Measurements from ENCODE around the gene TOP3A. TPM values are rescaled to one million over a fixed set of nuclear protein-coding genes. Genes with fewer than 3 reads are reported as not detected.

TOP3A gene
- polyA plus RNA-seq, 1 donor (not counting 4 experiments of a cell fraction or from before 2014, with no cell fraction given): 11.6 TPM

DNA sequence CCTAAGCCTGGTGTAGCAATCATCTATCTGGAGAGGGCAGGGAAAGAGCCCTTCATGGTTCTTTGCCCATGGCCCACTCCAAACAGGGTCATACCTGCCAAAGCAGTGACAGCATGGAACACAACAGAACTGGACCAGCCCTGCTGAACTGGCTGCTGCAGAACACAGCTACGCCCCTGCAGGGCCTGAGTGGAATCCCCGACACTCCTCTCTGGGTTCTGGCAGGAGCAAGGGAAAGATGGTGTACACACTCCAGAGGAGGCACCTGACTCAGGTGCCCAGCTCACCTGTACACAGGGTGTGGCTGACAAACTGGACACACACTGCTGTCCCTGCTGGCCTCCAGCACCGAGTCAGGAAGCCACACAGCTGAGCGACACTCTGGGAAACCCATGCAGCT lies 34.5 kb downstream of the TOP3A start:
- no peaks in the 10 kb centered on the region for H3K79me2 ChIP-seq (ENCODE audit: control insufficient read depth, insufficient read depth, low read length)
- no peak overlapping the region for H3K27ac ChIP-seq (ENCODE audit: control insufficient read depth, insufficient read depth, low read length)
- no peaks in the 10 kb centered on the region for H3K4me1 ChIP-seq (ENCODE audit: control insufficient read depth, extremely low read depth, insufficient read depth, low read length)
- H3K4me2 ChIP-seq (ENCODE audit: control insufficient read depth, extremely low read depth, insufficient read depth, low read depth, low read length): no peak overlapping the region
- dilution Hi-C loops (cut with MboI; ENCODE audit: extremely low pct_ligation_motif_present, low sequenced_read_pairs): no loop called here
- no peak overlapping the region for H3K9ac ChIP-seq (ENCODE audit: control insufficient read depth, extremely low read depth, insufficient read depth, low read length)
- FAIRE-seq: no peak
- H3K4me3 ChIP-seq (ENCODE audit: control insufficient read depth in 2 of 3, extremely low read depth in 1 of 3, insufficient read depth in 2 of 3, low read depth in 1 of 3, low read length in 3 of 3): no peak overlapping the region
- no peak overlapping the region for H2AFZ ChIP-seq (ENCODE audit: control insufficient read depth, low read length)
- peaks cover 35 to 48% of the 10 kb centered on the region in 2 experiments for H3K36me3 ChIP-seq (ENCODE audit: control insufficient read depth in 2 of 2, extremely low read depth in 1 of 2, insufficient read depth in 2 of 2, low read length in 2 of 2)
- no peaks in the 10 kb centered on the region for H3K9me3 ChIP-seq (ENCODE audit: control insufficient read depth, low read depth, low read length)
- TF ChIP-seq, protein P1, sequence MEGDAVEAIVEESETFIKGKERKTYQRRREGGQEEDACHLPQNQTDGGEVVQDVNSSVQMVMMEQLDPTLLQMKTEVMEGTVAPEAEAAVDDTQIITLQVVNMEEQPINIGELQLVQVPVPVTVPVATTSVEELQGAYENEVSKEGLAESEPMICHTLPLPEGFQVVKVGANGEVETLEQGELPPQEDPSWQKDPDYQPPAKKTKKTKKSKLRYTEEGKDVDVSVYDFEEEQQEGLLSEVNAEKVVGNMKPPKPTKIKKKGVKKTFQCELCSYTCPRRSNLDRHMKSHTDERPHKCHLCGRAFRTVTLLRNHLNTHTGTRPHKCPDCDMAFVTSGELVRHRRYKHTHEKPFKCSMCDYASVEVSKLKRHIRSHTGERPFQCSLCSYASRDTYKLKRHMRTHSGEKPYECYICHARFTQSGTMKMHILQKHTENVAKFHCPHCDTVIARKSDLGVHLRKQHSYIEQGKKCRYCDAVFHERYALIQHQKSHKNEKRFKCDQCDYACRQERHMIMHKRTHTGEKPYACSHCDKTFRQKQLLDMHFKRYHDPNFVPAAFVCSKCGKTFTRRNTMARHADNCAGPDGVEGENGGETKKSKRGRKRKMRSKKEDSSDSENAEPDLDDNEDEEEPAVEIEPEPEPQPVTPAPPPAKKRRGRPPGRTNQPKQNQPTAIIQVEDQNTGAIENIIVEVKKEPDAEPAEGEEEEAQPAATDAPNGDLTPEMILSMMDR (optimal IDR thresholded peaks at IDR 0.05 in 1 of 3, IDR thresholded peaks at IDR 0.05 in 1 of 3, conservative IDR thresholded peaks at IDR 0.05 in 1 of 3; ENCODE audit: extremely low read depth in 1 of 3, insufficient read depth in 2 of 3, low read length in 3 of 3): no peak
- TF ChIP-seq EZH2 (IDR thresholded peaks at IDR 0.05; ENCODE audit: low read length): no peak
- H3K27me3 ChIP-seq (ENCODE audit: control insufficient read depth, extremely low read depth, insufficient read depth, low read length): no peaks in the 10 kb centered on the region
- H4K20me1 ChIP-seq (ENCODE audit: control insufficient read depth, extremely low read depth, insufficient read depth, low read length): no peaks in the 10 kb centered on the region
- DNase-seq (ENCODE audit: low read depth, low spot score): no peak
- no peaks in the 10 kb centered on the region for H3K9me1 ChIP-seq (ENCODE audit: control insufficient read depth, extremely low read depth, insufficient read depth, low read length)

DNA sequence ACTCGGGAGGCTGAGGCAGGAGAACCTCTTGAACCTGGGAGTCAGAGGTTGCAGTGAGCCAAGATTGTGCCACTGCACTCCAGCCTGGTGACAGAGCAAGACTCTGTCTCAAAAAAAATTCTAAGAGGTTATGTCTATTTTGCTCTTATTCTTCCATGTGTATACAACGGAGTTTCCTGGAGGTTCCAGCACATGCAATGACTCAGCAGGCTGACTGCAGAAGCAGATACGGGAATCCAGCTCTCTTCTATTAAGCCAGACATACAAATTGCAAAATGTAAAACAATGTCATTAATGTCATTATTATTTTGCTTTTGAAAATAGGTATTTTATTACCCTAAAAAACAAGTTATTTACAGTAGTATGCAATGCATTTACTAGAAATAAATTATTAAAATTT lies 35.9 kb downstream of the TOP3A start:
- no peak overlapping the region for H3K9ac ChIP-seq (ENCODE audit: control insufficient read depth, extremely low read depth, insufficient read depth, low read length)
- peaks cover 41 to 47% of the 10 kb centered on the region in 2 experiments for H3K36me3 ChIP-seq (ENCODE audit: control insufficient read depth in 2 of 2, extremely low read depth in 1 of 2, insufficient read depth in 2 of 2, low read length in 2 of 2)
- H3K9me3 ChIP-seq (ENCODE audit: control insufficient read depth, low read depth, low read length): no peaks in the 10 kb centered on the region
- FAIRE-seq (no peak), DNase-seq (ENCODE audit: low read depth, low spot score) (no peak)
- TF ChIP-seq EZH2 (IDR thresholded peaks at IDR 0.05; ENCODE audit: low read length): no peak
- no peaks in the 10 kb centered on the region for H3K9me1 ChIP-seq (ENCODE audit: control insufficient read depth, extremely low read depth, insufficient read depth, low read length)
- no peak overlapping the region for H2AFZ ChIP-seq (ENCODE audit: control insufficient read depth, low read length)
- H4K20me1 ChIP-seq (ENCODE audit: control insufficient read depth, extremely low read depth, insufficient read depth, low read length): no peaks in the 10 kb centered on the region
- H3K27me3 ChIP-seq (ENCODE audit: control insufficient read depth, extremely low read depth, insufficient read depth, low read length): no peaks in the 10 kb centered on the region
- no peak overlapping the region for H3K27ac ChIP-seq (ENCODE audit: control insufficient read depth, insufficient read depth, low read length)
- no peak overlapping the region for H3K4me3 ChIP-seq (ENCODE audit: control insufficient read depth in 2 of 3, extremely low read depth in 1 of 3, insufficient read depth in 2 of 3, low read depth in 1 of 3, low read length in 3 of 3)
- no peaks in the 10 kb centered on the region for H3K79me2 ChIP-seq (ENCODE audit: control insufficient read depth, insufficient read depth, low read length)
- no peak overlapping the region for H3K4me2 ChIP-seq (ENCODE audit: control insufficient read depth, extremely low read depth, insufficient read depth, low read depth, low read length)
- dilution Hi-C loops (cut with MboI; ENCODE audit: extremely low pct_ligation_motif_present, low sequenced_read_pairs): no loop called here
- no peaks in the 10 kb centered on the region for H3K4me1 ChIP-seq (ENCODE audit: control insufficient read depth, extremely low read depth, insufficient read depth, low read length)

DNA sequence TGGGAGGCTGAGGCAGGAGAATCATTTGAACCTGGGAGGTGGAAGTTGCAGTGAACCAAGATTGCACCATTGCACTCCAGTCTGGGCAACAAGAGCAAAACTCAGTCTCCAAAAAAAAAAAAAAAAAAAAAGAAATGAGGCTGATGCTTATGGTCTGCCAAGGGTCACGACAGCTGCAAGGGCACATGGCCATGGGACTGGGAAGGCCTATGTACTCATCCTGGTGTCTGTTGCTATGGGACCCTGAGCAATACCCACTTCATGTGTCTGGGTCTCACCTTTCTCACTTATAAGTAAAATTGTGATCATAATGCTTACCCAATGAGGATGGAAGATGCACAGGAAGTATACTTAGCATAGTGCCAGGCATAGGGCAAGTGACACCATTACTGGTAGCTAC lies 37.7 kb downstream of the TOP3A start:
- FAIRE-seq: no peak

More for the DNA sequence above, 37.7 kb downstream of the TOP3A start:
- H3K4me3 ChIP-seq (ENCODE audit: control insufficient read depth in 2 of 3, extremely low read depth in 1 of 3, insufficient read depth in 2 of 3, low read depth in 1 of 3, low read length in 3 of 3): no peak overlapping the region
- H3K9me3 ChIP-seq (ENCODE audit: control insufficient read depth, low read depth, low read length): no peaks in the 10 kb centered on the region
- peaks cover 37 to 42% of the 10 kb centered on the region in 2 experiments for H3K36me3 ChIP-seq (ENCODE audit: control insufficient read depth in 2 of 2, extremely low read depth in 1 of 2, insufficient read depth in 2 of 2, low read length in 2 of 2)
- no peak overlapping the region for H2AFZ ChIP-seq (ENCODE audit: control insufficient read depth, low read length)
- no peaks in the 10 kb centered on the region for H3K79me2 ChIP-seq (ENCODE audit: control insufficient read depth, insufficient read depth, low read length)
- H3K4me1 ChIP-seq (ENCODE audit: control insufficient read depth, extremely low read depth, insufficient read depth, low read length): no peaks in the 10 kb centered on the region
- TF ChIP-seq, protein P1 (optimal IDR thresholded peaks at IDR 0.05 in 1 of 3, IDR thresholded peaks at IDR 0.05 in 1 of 3, conservative IDR thresholded peaks at IDR 0.05 in 1 of 3; ENCODE audit: extremely low read depth in 1 of 3, insufficient read depth in 2 of 3, low read length in 3 of 3): no peak
- TF ChIP-seq EZH2 (IDR thresholded peaks at IDR 0.05; ENCODE audit: low read length): no peak
- no peak overlapping the region for H3K9ac ChIP-seq (ENCODE audit: control insufficient read depth, extremely low read depth, insufficient read depth, low read length)
- no peak overlapping the region for H3K27ac ChIP-seq (ENCODE audit: control insufficient read depth, insufficient read depth, low read length)
- no peaks in the 10 kb centered on the region for H3K9me1 ChIP-seq (ENCODE audit: control insufficient read depth, extremely low read depth, insufficient read depth, low read length)
- H3K4me2 ChIP-seq (ENCODE audit: control insufficient read depth, extremely low read depth, insufficient read depth, low read depth, low read length): no peak overlapping the region
- DNase-seq (ENCODE audit: low read depth, low spot score): no peak
- H3K27me3 ChIP-seq (ENCODE audit: control insufficient read depth, extremely low read depth, insufficient read depth, low read length): no peaks in the 10 kb centered on the region
- H4K20me1 ChIP-seq (ENCODE audit: control insufficient read depth, extremely low read depth, insufficient read depth, low read length): no peaks in the 10 kb centered on the region
- dilution Hi-C loops (cut with MboI; ENCODE audit: extremely low pct_ligation_motif_present, low sequenced_read_pairs): no loop called here

All from keratinocyte (primary cell).